Peyer's patch (tissue), 4 donors: ENCODE measurements around the gene RPTOR. TPM values are rescaled to one million over a fixed set of nuclear protein-coding genes. Genes with fewer than 3 reads are reported as not detected.

Source experiments
- DNase-seq, 3 donors: peaks; one replicate each; pipeline ENCODE4 v3.0.0-alpha.2; 2017 to 2019
- H3K27ac ChIP-seq, 4 donors: fragments of 200-600 bp; sonication (generic); one replicate each; pipeline ENCODE4 v1.5.1; 2016 to 2019
- H3K27me3 ChIP-seq, 2 donors: fragments of 200-600 bp; sonication (generic); one replicate each; pipeline ENCODE4 v1.5.1; 2019
- H3K36me3 ChIP-seq, 3 donors: fragments of 200-600 bp; sonication (generic); one replicate each; pipeline ENCODE4 v1.5.1; 2016 to 2019
- H3K4me1 ChIP-seq, 4 donors: fragments of 200-600 bp; sonication (generic); one replicate each; pipeline ENCODE4 v1.5.1; 2016 to 2019
- H3K4me3 ChIP-seq, 4 donors: fragments of 200-600 bp; sonication (generic); 1 replicate in 3 of 4; 2 replicates in 1 of 4; pipeline ENCODE4 v1.5.1; 2016 to 2019; ENCODE audit warnings: mild to moderate bottlenecking in 1 of 4
- H3K9me3 ChIP-seq, 4 donors: fragments of 200-600 bp; sonication (generic); one replicate each; pipeline ENCODE4 v1.5.1; 2016 to 2019; ENCODE audit warnings: mild to moderate bottlenecking in 1 of 4
- POLR2A ChIP-seq, 2 donors: fragments of 450-650 bp; IDR thresholded peaks; one replicate each; pipeline ENCODE4 v1.5.1; 2017; ENCODE audit warnings: antibody characterized with exemption in 2 of 2, mild to moderate bottlenecking in 2 of 2, moderate library complexity in 2 of 2
- total RNA-seq, 4 donors: library from RNA; depleted of rRNA; stranded (reverse); fragments of >200 nt; gene quantifications; one replicate each; pipeline ENCODE4 v1.1.0, GENCODE V29; 2016
- TF ChIP-seq, protein P1 (sequence below), 6 experiments: fragments of 450-650 bp in 4 of 6; fragments of 200-600 bp in 2 of 6; sonication (generic) in 1 of 6; IDR thresholded peaks; one replicate each; pipeline ENCODE4 v1.5.1; 2017 to 2019; ENCODE audit warnings: antibody characterized with exemption in 6 of 6, mild to moderate bottlenecking in 3 of 6, moderate library complexity in 1 of 6

The RPTOR gene
- total RNA-seq, 4 donors from 2014 or later, result 42.4 to 73.6 (median 64.2) TPM

DNA sequence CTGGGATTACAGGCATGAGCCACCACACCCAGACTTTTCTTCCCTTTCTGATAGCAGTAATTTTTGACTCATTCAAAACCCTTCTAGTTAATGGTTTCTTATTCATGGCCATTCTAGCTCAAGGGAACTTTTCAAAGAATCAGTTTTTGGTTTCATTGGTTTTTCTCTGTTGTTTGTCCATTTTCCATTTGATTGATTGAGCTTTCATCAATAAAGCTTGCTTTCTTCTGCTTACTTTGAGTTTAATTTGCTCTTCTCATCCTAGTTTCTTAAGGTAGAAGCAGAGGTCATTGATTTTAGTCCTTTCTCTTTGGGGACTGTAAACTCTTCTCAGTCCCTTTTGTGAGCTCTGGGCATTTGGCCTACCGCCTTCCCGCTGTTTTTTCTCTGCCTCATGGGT is 365.0 kb downstream of the RPTOR start:
- TF ChIP-seq, protein P1, sequence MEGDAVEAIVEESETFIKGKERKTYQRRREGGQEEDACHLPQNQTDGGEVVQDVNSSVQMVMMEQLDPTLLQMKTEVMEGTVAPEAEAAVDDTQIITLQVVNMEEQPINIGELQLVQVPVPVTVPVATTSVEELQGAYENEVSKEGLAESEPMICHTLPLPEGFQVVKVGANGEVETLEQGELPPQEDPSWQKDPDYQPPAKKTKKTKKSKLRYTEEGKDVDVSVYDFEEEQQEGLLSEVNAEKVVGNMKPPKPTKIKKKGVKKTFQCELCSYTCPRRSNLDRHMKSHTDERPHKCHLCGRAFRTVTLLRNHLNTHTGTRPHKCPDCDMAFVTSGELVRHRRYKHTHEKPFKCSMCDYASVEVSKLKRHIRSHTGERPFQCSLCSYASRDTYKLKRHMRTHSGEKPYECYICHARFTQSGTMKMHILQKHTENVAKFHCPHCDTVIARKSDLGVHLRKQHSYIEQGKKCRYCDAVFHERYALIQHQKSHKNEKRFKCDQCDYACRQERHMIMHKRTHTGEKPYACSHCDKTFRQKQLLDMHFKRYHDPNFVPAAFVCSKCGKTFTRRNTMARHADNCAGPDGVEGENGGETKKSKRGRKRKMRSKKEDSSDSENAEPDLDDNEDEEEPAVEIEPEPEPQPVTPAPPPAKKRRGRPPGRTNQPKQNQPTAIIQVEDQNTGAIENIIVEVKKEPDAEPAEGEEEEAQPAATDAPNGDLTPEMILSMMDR (IDR thresholded peaks at IDR 0.05), result no peak
- TF ChIP-seq POLR2A (IDR thresholded peaks at IDR 0.05), result no peak
- no peak overlapping the region for H3K4me3 ChIP-seq
- peaks cover 0 to 12% (median 0%) of the 10 kb centered on the region in 4 donors for H3K4me1 ChIP-seq
- DNase-seq, result no peak
- H3K27me3 ChIP-seq, result no peaks in the 10 kb centered on the region
- H3K9me3 ChIP-seq, result no peaks in the 10 kb centered on the region
- peak overlapping the region in 1 of 4 donors; percentile 66 for H3K27ac ChIP-seq
- H3K36me3 ChIP-seq, result peaks cover 0 to 26% (median 0%) of the 10 kb centered on the region in 3 donors

DNA sequence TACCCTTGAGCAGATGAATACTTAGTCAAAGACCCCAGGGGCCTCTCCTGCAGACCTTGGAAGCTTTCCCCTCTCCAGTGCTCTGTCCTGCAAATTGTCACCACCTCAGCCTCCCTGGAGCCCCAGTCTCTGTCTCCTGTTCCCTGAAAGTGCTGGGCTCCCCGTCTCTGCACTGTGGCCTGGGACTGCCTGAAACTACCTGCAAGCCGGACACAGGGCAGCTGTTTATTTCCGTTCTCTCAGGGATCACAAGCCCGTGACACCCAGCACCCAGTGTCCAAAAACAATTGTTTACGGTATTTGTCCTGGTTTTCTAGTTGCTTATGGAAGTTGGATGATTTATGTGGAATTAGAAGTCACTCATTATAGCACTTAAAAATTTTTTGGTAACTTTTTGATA is 365.4 kb downstream of the RPTOR start:
- Histone ChIP-seq H3K4me3 (peak overlapping the region in 1 of 4 donors; percentile 24), H3K4me1 (peaks cover 0 to 12% (median 0%) of the 10 kb centered on the region in 4 donors), H3K27me3 (no peaks in the 10 kb centered on the region), H3K36me3 (peaks cover 0 to 29% (median 0%) of the 10 kb centered on the region in 3 donors), H3K27ac (peak overlapping the region in 1 of 4 donors; percentile 66), H3K9me3 (no peaks in the 10 kb centered on the region)
- DNase-seq, result no peak
- TF ChIP-seq, protein P1 (IDR thresholded peaks at IDR 0.05), result no peak
- TF ChIP-seq POLR2A (IDR thresholded peaks at IDR 0.05), result no peak

DNA sequence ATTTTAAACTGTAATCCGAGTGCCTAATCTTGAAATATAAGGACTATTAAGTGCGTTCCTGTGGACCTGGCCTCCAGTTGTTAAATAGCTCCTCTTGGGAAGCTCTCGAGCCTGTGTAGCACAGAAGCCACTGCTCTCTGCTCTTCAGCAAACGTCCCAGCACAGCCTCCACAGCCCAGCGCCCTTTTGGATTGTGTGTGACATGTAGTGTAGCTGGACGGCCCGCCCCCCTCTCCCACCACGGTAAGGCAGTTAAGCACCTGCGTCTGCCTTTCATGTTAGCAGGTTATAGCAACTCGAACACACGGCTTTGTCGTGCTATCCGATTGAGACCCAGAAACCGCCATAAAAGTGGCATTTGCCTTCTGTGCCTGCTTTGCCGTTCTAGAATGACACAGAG is 367.8 kb downstream of the RPTOR start:
- Histone ChIP-seq H3K36me3 (peaks cover 0 to 36% (median 0%) of the 10 kb centered on the region in 3 donors), H3K4me3 (no peak overlapping the region), H3K27ac (peak overlapping the region in 1 of 4 donors; percentile 66), H3K9me3 (no peaks in the 10 kb centered on the region), H3K27me3 (no peaks in the 10 kb centered on the region), H3K4me1 (peaks cover 0 to 12% (median 0%) of the 10 kb centered on the region in 4 donors)
- no peak for TF ChIP-seq POLR2A (IDR thresholded peaks at IDR 0.05)
- TF ChIP-seq, protein P1 (IDR thresholded peaks at IDR 0.05), result no peak
- peak in 1 of 3 donors; percentile 40 for DNase-seq

DNA sequence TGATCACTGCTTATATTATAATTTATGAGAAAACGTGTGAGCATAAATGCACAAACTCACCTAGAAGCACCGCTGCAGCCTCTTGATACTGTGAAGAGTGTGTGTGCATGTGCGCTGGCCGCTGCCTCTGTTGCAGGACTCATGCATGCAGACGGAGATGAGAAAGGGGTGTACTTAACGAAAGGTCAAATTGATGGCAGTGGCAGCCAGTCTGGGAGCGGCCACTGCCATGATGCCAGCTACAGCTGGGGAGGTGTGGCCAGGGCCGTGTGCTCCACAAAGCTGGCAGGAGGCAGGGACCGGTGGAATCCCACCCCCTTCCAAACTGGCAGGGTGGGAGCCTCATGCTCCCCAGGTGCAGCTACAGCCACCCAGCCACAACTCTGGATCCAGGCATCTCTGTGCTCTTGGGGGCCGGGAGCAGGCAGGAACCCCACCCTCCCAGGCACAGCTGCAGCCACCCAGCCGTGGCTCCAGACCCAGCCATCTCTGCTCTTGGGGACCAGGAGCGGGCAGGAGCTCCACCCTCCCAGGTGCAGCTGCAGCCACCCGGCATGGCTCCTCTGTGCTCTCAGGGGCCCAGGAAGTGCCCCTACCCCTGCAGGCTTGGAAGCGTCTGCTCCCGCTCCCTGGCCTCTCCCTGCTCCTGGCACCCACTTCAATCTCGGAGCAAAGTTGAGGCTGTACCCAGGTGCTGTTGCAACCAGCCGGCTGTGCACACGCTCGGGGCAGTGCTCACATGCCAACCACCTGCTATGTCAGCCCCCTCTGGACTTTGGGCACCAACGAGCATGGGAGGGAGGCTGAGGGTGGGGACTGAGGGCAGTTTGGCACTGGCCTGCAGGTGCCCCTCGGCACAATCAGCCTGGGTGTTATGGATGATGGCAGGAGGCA is 369.5 kb downstream of the RPTOR start:
- Histone ChIP-seq H3K4me3 (no peak overlapping the region), H3K36me3 (peaks cover 0 to 47% (median 0%) of the 10 kb centered on the region in 3 donors), H3K27ac (peak overlapping the region in 1 of 4 donors; percentile 27), H3K9me3 (no peaks in the 10 kb centered on the region), H3K4me1 (peaks cover 0 to 12% (median 0%) of the 10 kb centered on the region in 4 donors), H3K27me3 (no peaks in the 10 kb centered on the region)
- no peak for TF ChIP-seq POLR2A (IDR thresholded peaks at IDR 0.05)
- TF ChIP-seq, protein P1 (IDR thresholded peaks at IDR 0.05), result no peak
- DNase-seq, result peak in 2 of 3 donors; percentile 39 to 59

DNA sequence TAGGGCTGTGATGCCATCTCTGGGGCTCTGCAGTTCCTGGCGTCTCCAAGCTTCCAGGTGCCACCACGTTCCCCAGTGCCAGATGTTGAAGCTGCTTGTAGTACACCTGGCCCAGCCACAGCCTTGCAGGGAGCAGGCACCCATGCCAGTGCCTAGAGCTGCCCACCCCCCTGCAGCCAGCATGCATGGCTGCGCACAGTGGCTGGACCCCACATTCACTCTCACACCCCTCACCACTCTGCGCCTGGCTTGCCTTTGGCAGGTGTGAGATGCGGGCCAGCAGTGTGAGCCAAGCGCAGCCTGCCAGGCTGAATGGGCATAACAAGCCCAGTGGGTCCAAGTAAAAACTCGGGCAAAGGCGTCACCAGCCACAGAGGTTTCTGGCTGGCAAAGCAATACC is 371.6 kb downstream of the RPTOR start:
- Histone ChIP-seq H3K27me3 (no peaks in the 10 kb centered on the region), H3K36me3 (peaks cover 0 to 51% (median 0%) of the 10 kb centered on the region in 3 donors), H3K4me1 (peaks cover 0 to 11% (median 0%) of the 10 kb centered on the region in 4 donors), H3K9me3 (no peaks in the 10 kb centered on the region), H3K27ac (no peak overlapping the region), H3K4me3 (no peak overlapping the region)
- no peak for TF ChIP-seq POLR2A (IDR thresholded peaks at IDR 0.05)
- TF ChIP-seq, protein P1 (IDR thresholded peaks at IDR 0.05), result no peak
- DNase-seq, result no peak
